Mesenchymal stem cell (in vitro differentiated cells and primary cell): ENCODE measurements around the gene RAB1A.

Experiments used
- DNase-seq: peaks from one replicate; pipeline ENCODE4 v3.0.0-alpha.2; 2013
- H2AFZ ChIP-seq: one replicate; pipeline ENCODE4 v1.6.1; 2013; ENCODE audit warnings: low read depth, mild to moderate bottlenecking, control low read depth, inconsistent platforms, low read length, moderate library complexity
- H2AK5ac ChIP-seq: 2 replicates; pipeline ENCODE4 v1.6.1; 2013; ENCODE audit warnings: low read length, moderate library complexity, mild to moderate bottlenecking, inconsistent platforms; ENCODE audit not compliant: severe bottlenecking
- H2BK120ac ChIP-seq: one replicate; pipeline ENCODE4 v1.6.1; 2013; ENCODE audit warnings: low read depth, mild to moderate bottlenecking, inconsistent platforms, low read length, moderate library complexity
- H2BK12ac ChIP-seq, 2 experiments: one replicate each; pipeline ENCODE4 v1.6.1; 2013; ENCODE audit warnings: inconsistent platforms in 2 of 2, low read length in 2 of 2, mild to moderate bottlenecking in 2 of 2, moderate library complexity in 2 of 2, control low read depth in 1 of 2
- H2BK15ac ChIP-seq: one replicate; pipeline ENCODE4 v1.6.1; 2013; ENCODE audit warnings: mild to moderate bottlenecking, low read depth, inconsistent platforms; ENCODE audit not compliant: poor library complexity, severe bottlenecking
- H2BK5ac ChIP-seq: 2 replicates; pipeline ENCODE4 v1.6.1; 2013; ENCODE audit warnings: low read depth, mild to moderate bottlenecking, low read length, control low read depth, inconsistent platforms; ENCODE audit not compliant: poor library complexity, severe bottlenecking
- H3K14ac ChIP-seq, 2 experiments: one replicate each; pipeline ENCODE4 v1.6.1; 2013; ENCODE audit warnings: inconsistent platforms in 2 of 2, low read length in 2 of 2, control low read depth in 1 of 2, mild to moderate bottlenecking in 1 of 2, moderate library complexity in 1 of 2
- H3K18ac ChIP-seq, 2 experiments: one replicate each; pipeline ENCODE4 v1.6.1; 2013; ENCODE audit warnings: inconsistent platforms in 2 of 2, low read length in 2 of 2, control low read depth in 1 of 2, low read depth in 1 of 2, mild to moderate bottlenecking in 1 of 2
- H3K23ac ChIP-seq, 2 experiments: one replicate each; pipeline ENCODE4 v1.6.1; 2013; ENCODE audit warnings: inconsistent platforms in 2 of 2, low read length in 2 of 2, mild to moderate bottlenecking in 2 of 2, moderate library complexity in 2 of 2, control low read depth in 1 of 2
- H3K27ac ChIP-seq: 2 replicates; pipeline ENCODE4 v1.5.1; 2013; ENCODE audit warnings: mild to moderate bottlenecking, moderate library complexity, low read length, control low read depth, inconsistent platforms; ENCODE audit not compliant: poor library complexity, severe bottlenecking
- H3K27me3 ChIP-seq, 2 experiments: 2 replicates each; pipeline versions ENCODE4 v1.6.1 to v1.7.0; 2013; ENCODE audit warnings: low read length in 2 of 2, mild to moderate bottlenecking in 2 of 2, moderate library complexity in 2 of 2, control low read depth in 1 of 2, inconsistent platforms in 1 of 2; ENCODE audit not compliant: control insufficient read depth in 1 of 2, insufficient read depth in 1 of 2
- H3K36me3 ChIP-seq, 2 experiments: 2 replicates each; pipeline versions ENCODE4 v1.6.1 to v1.7.0; 2013; ENCODE audit warnings: low read length in 2 of 2, control low read depth in 1 of 2, inconsistent platforms in 1 of 2, low read depth in 1 of 2, mild to moderate bottlenecking in 1 of 2; ENCODE audit not compliant: insufficient read depth in 2 of 2, control insufficient read depth in 1 of 2
- H3K4ac ChIP-seq, 2 experiments: one replicate each; pipeline ENCODE4 v1.6.1; 2013; ENCODE audit warnings: inconsistent platforms in 2 of 2, low read length in 2 of 2, mild to moderate bottlenecking in 2 of 2, moderate library complexity in 2 of 2, control low read depth in 1 of 2, low read depth in 1 of 2
- H3K4me1 ChIP-seq: 2 replicates; pipeline ENCODE4 v1.6.1; 2013; ENCODE audit warnings: low read depth, low read length, control low read depth; ENCODE audit not compliant: control insufficient read depth, insufficient read depth
- H3K4me2 ChIP-seq: 2 replicates; pipeline ENCODE4 v1.6.1; 2013; ENCODE audit warnings: low read length, mild to moderate bottlenecking, inconsistent platforms; ENCODE audit not compliant: poor library complexity, severe bottlenecking
- H3K4me3 ChIP-seq, 2 experiments: 2 replicates each; pipeline versions ENCODE4 v1.5.1 to v1.7.0; 2013; ENCODE audit warnings: low read length in 2 of 2, mild to moderate bottlenecking in 2 of 2, control low read depth in 1 of 2, low read depth in 1 of 2; ENCODE audit not compliant: insufficient read depth in 1 of 2
- H3K79me1 ChIP-seq: replicated peaks from 2 replicates; pipeline ENCODE4 v1.6.1; 2013; ENCODE audit warnings: mild to moderate bottlenecking, control low read depth, low read length, inconsistent platforms; ENCODE audit not compliant: poor library complexity, severe bottlenecking
- H3K9ac ChIP-seq: 2 replicates; pipeline ENCODE4 v1.7.0; 2013; ENCODE audit warnings: mild to moderate bottlenecking, low read length, moderate library complexity
- H3K9me3 ChIP-seq: 2 replicates; pipeline ENCODE4 v1.7.0; 2013; ENCODE audit warnings: mild to moderate bottlenecking, low read length; ENCODE audit not compliant: control insufficient read depth
- H4K8ac ChIP-seq: one replicate; pipeline ENCODE4 v1.6.1; 2013; ENCODE audit warnings: inconsistent platforms, mild to moderate bottlenecking, low read length, moderate library complexity
- H4K91ac ChIP-seq: one replicate; pipeline ENCODE4 v1.6.1; 2013; ENCODE audit warnings: mild to moderate bottlenecking, low read length, inconsistent platforms
- WGBS: methylation state at CpG from one replicate; pipeline ENCODE4 v1.1.7; 2013; ENCODE audit warnings: mixed read lengths; 5-methylcytosine and 5-hydroxymethylcytosine counted together

Gene RAB1A

DNA sequence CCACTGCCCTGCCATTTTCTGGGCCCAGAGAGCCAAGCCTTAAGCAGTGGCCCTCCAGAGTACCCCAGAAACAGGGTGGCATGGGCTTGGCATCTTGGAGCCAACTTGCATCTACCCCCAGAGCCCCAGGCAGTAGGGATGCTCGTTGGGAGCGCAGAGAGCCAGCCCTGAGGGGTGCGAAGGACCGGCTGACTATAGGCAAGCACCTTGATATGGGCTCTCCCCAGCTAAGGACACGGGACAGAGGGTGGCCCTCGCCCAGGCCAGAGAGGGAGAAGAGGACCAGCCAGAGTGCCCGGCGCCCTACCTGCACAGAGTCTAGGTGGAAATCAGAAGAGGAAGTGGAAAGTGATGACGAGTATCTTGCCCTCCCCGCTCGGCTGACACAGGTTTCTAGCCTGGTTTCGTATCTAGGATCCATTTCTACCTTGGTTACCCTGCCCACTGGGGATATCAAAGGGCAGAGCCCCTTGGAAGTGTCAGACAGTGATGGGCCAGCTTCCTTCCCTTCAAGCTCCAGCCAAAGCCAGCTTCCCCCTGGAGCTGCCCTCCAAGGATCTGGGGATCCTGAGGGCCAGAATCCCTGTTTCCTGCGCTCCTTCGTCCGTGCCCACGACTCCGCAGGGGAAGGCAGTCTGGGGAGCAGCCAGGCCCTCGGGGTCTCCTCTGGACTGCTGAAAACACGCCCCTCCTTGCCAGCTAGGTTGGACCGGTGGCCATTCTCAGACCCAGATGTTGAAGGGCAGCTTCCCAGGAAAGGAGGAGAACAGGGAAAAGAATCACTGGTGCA is 57.5 kb downstream of the RAB1A start:
- Histone ChIP-seq H3K18ac (no peak overlapping the region), H3K23ac (no peak overlapping the region), H2BK5ac (no peak overlapping the region), H3K27ac (no peak overlapping the region), H3K4me2 (no peak overlapping the region), H3K14ac (no peak overlapping the region), H2AK5ac (no peak overlapping the region), H2BK120ac (no peak overlapping the region), H4K8ac (no peak overlapping the region), H4K91ac (no peak overlapping the region), H3K9me3 (no peaks in the 10 kb centered on the region), H3K27me3 (no peaks in the 10 kb centered on the region), H3K9ac (no peak overlapping the region), H2BK12ac (no peak overlapping the region), H3K4ac (no peak overlapping the region), H3K4me3 (no peak overlapping the region), H2BK15ac (no peak overlapping the region), H3K79me1 (peaks cover 36% of the 10 kb centered on the region), H3K36me3 (peaks cover 47 to 76% of the 10 kb centered on the region in 2 experiments), H3K4me1 (peaks cover 35% of the 10 kb centered on the region), H2AFZ (no peak overlapping the region)
- no peak for DNase-seq
- 97% methylated on average over 19 of the region's 20 CpGs for WGBS

DNA sequence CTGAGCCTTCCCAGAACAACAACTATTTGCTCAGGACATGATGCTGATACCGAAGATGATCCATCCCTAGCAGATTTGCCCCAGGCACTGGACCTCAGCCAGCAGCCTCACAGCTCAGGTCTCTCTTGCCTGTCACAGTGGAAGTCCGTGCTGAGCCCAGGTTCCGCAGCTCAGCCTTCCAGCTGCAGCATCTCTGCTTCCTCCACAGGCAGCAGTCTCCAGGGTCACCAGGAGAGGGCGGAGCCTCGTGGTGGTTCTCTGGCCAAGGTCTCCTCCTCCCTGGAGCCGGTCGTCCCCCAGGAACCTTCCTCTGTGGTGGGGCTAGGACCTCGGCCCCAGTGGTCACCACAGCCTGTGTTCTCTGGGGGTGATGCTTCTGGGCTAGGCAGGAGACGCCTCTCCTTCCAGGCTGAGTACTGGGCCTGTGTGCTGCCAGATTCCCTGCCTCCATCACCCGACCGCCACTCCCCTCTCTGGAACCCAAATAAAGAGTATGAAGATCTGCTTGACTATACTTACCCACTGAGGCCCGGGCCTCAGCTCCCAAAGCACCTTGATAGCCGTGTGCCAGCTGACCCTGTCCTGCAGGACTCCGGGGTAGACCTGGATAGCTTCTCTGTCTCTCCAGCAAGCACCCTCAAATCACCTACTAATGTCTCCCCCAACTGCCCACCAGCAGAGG is 58.3 kb downstream of the RAB1A start:
- DNase-seq = peak; percentile 34
- WGBS = 92% methylated on average over 14 of the region's 14 CpGs
- H2BK12ac ChIP-seq = no peak overlapping the region

DNA sequence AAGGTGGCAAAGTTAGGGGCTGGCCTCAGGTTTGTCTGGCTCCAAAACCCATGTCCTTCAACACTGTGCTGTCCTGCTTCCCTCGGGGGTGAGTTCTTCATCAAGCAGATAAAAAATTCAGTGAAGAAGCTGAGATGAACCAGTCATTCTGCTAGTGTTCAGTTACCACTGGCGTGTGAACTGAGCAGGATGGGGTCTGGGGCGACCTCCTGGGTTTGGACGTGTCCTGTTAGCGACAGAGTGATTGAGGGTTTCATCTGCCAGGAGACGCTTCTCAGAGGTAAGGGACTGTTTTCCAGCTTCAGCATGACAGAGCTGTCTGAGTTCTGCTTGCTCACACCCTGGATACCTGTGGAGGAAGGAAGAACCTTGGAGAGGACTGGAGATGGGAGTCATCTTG is 59.0 kb downstream of the RAB1A start:
- Histone ChIP-seq H3K23ac (no peak overlapping the region), H4K8ac (no peak overlapping the region), H2BK120ac (no peak overlapping the region), H3K4me2 (no peak overlapping the region), H3K4ac (no peak overlapping the region), H3K4me3 (no peak overlapping the region), H3K4me1 (peaks cover 29% of the 10 kb centered on the region), H3K18ac (peak overlapping the region in 1 of 2 experiments; percentile 1), H2AK5ac (peak overlapping the region; percentile 3), H3K14ac (no peak overlapping the region), H2BK15ac (no peak overlapping the region), H2BK5ac (no peak overlapping the region), H2AFZ (no peak overlapping the region), H3K27me3 (no peaks in the 10 kb centered on the region), H3K9ac (peak overlapping the region; percentile 53), H3K36me3 (peaks cover 43 to 67% of the 10 kb centered on the region in 2 experiments), H4K91ac (no peak overlapping the region), H3K79me1 (peaks cover 36% of the 10 kb centered on the region), H3K27ac (peak overlapping the region; percentile 6), H3K9me3 (no peaks in the 10 kb centered on the region), H2BK12ac (no peak overlapping the region)
- 90% methylated on average over 6 of the region's 6 CpGs for WGBS
- no peak for DNase-seq

More for the DNA sequence above, 58.3 kb downstream of the RAB1A start:
- H3K4me3 ChIP-seq = no peak overlapping the region
- H3K14ac ChIP-seq = no peak overlapping the region
- H2BK5ac ChIP-seq = no peak overlapping the region
- peaks cover 47 to 73% of the 10 kb centered on the region in 2 experiments for H3K36me3 ChIP-seq
- no peak overlapping the region for H2AFZ ChIP-seq
- H3K4me2 ChIP-seq = no peak overlapping the region
- peak overlapping the region; percentile 31 for H4K91ac ChIP-seq
- no peak overlapping the region for H2BK120ac ChIP-seq
- H3K4ac ChIP-seq = no peak overlapping the region
- H3K9me3 ChIP-seq = no peaks in the 10 kb centered on the region
- no peaks in the 10 kb centered on the region for H3K27me3 ChIP-seq
- H3K23ac ChIP-seq = no peak overlapping the region
- H3K79me1 ChIP-seq = peaks cover 34% of the 10 kb centered on the region
- no peak overlapping the region for H3K9ac ChIP-seq
- H3K18ac ChIP-seq = no peak overlapping the region
- no peak overlapping the region for H2BK15ac ChIP-seq
- H3K4me1 ChIP-seq = peaks cover 33% of the 10 kb centered on the region
- H2AK5ac ChIP-seq = no peak overlapping the region
- H4K8ac ChIP-seq = no peak overlapping the region
- no peak overlapping the region for H3K27ac ChIP-seq

DNA sequence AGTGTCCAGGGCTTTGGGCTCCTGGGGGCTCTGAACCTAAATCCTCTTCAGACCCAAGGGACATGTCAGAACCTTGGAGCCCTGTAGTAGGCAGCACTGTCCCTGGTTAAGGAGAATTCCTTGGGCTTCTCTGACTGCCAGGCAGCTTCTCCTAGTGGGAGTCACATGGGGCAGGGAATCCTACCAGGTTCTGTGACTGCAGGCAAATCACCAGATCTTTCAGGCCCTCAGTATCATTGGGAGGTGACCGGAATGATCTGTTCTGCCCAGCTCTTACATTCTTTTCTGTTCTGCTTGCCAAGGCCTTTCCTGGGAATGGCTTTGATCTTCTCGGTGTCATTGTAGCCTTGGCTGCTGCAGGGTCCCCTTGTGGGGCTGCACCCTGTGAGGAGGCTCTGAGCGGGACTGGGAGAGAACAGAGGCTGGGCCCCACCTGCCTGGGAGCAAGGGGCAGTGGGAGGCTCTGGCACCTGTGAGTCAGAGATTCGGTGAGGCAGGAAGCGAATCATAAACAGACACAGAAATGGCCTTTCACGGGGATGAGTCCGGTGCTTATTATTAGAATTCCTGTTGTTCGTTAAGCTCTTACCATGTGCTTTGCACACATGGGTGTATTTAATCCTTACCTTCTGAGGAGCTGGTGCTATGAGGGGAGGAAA is 59.6 kb downstream of the RAB1A start:
- Histone ChIP-seq H3K27ac (peak overlapping the region; percentile 11), H2AK5ac (peak overlapping the region; percentile 49), H3K4me2 (no peak overlapping the region), H4K91ac (no peak overlapping the region), H3K4me3 (no peak overlapping the region), H3K9me3 (no peaks in the 10 kb centered on the region), H2BK5ac (no peak overlapping the region), H3K18ac (peak overlapping the region in 1 of 2 experiments; percentile 68), H2BK12ac (no peak overlapping the region), H2AFZ (no peak overlapping the region), H4K8ac (peak overlapping the region; percentile 19), H3K36me3 (peaks cover 41 to 62% of the 10 kb centered on the region in 2 experiments), H3K9ac (peak overlapping the region; percentile 53), H3K23ac (no peak overlapping the region), H3K79me1 (peaks cover 36% of the 10 kb centered on the region), H3K4ac (peak overlapping the region in 1 of 2 experiments; percentile 52), H3K14ac (no peak overlapping the region), H3K4me1 (peaks cover 30% of the 10 kb centered on the region), H2BK15ac (peak overlapping the region; percentile 71), H3K27me3 (no peaks in the 10 kb centered on the region), H2BK120ac (no peak overlapping the region)
- peak; percentile 62 for DNase-seq
- 32% methylated on average over 8 of the region's 8 CpGs for WGBS
